SW 1271 (cell line): ENCODE measurements around the gene EXTL2.
"Not testable (repeated sequence)": the region's sequence is repeated elsewhere in the genome, so short reads cannot be mapped to it uniquely, and the experiment has no call there.

ENCODE experiments used
- DNase-seq, 2 experiments: peaks; one replicate each; lab custom pipeline; 2025; lab: John Stamatoyannopoulos, UW

The EXTL2 gene

GRCh38 chr1:100902365-100902764, 7.7 kb upstream of the EXTL2 start:
- DNase-seq: no peak

- peak; percentile 9 to 59 for DNase-seq
These were observed 1.9 kb upstream of the EXTL2 start for GRCh38 chr1:100896481-100896982.

GRCh38 chr1:100895540-100896480, 1.2 kb upstream of the EXTL2 start, which contains the start of gene SLC30A7:
Gene SLC30A7, plus strand, starts transcription at chr1:100896090. Its CDS starts 173 bp downstream, at chr1:100896263.
- peak; percentile 85 to 91 for DNase-seq

- DNase-seq: no peak
These were observed 924 bp downstream of the EXTL2 start for GRCh38 chr1:100893718-100894117.

- no peak for DNase-seq
These were observed 2.1 kb downstream of the EXTL2 start for GRCh38 chr1:100892554-100892953.

- no peak for DNase-seq
These were observed 3.3 kb downstream of the EXTL2 start for GRCh38 chr1:100891380-100891779.

GRCh38 chr1:100889869-100890482, 4.7 kb downstream of the EXTL2 start:
- DNase-seq: not testable (repeated sequence)

- DNase-seq: not testable (repeated sequence)
These were observed 5.6 kb downstream of the EXTL2 start for GRCh38 chr1:100889007-100889406.

GRCh38 chr1:100883963-100884362, 10.7 kb downstream of the EXTL2 start:
- no peak for DNase-seq

GRCh38 chr1:100882698-100883097, 11.9 kb downstream of the EXTL2 start:
- no peak for DNase-seq

GRCh38 chr1:100881687-100882086, 13.0 kb downstream of the EXTL2 start:
- no peak for DNase-seq

GRCh38 chr1:100879422-100879821, 15.2 kb downstream of the EXTL2 start:
- no peak for DNase-seq

GRCh38 chr1:100876291-100876690, 18.4 kb downstream of the EXTL2 start:
- DNase-seq: no peak

GRCh38 chr1:100875228-100875627, 19.4 kb downstream of the EXTL2 start:
- no peak for DNase-seq

- DNase-seq: no peak
These were observed 20.2 kb downstream of the EXTL2 start for GRCh38 chr1:100874433-100874832.

- no peak for DNase-seq
These were observed 24.6 kb downstream of the EXTL2 start for GRCh38 chr1:100869996-100870395.

- DNase-seq: peak in 1 of 2 experiments; percentile 54
These were observed 26.2 kb downstream of the EXTL2 start for GRCh38 chr1:100868364-100868995.

- DNase-seq: no peak
These were observed 27.8 kb downstream of the EXTL2 start for GRCh38 chr1:100866901-100867206.

- peak in 1 of 2 experiments; percentile 48 for DNase-seq
These were observed 28.4 kb downstream of the EXTL2 start for GRCh38 chr1:100866041-100866900.

- DNase-seq: no peak
These were observed 32.1 kb downstream of the EXTL2 start for GRCh38 chr1:100862591-100862990.

- no peak for DNase-seq
These were observed 33.3 kb downstream of the EXTL2 start for GRCh38 chr1:100861379-100861778.
